ENCODE measurements around the gene PPP4R2.
A peak's percentile ranks its signal among the peaks of the same experiment; 100 is the strongest.

PPP4R2 gene

DNA sequence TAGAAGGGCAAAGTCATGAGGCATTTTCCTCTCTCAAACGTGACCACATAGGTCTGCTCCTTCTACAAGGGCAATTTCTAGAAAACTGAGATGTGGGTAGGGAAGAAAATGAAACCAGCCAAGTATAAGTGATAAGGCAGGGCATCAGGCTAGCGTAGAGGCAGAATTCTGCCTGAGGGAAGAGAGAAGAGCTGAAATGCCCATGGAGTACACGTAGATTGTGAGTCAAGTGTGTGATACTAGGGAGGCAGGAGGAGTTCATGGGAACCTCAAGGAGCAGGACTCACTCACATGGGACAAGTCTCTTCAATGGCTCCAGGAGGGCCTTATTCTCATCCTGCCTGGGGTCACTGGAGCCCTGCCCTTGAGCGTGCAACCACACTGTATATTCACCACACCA lies 34.9 kb upstream of the PPP4R2 start:
- H3K9me3 ChIP-seq (ENCODE audit: control insufficient read depth, low read length): no peaks in the 10 kb centered on the region
- H3K4me1 ChIP-seq (ENCODE audit: control insufficient read depth, insufficient read depth, low read length): peaks cover 35% of the 10 kb centered on the region
- no peaks in the 10 kb centered on the region for H3K36me3 ChIP-seq (ENCODE audit: control insufficient read depth, insufficient read depth, low read length, severe bottlenecking)
- DNase-seq (ENCODE audit: low read depth): no peak
- H3K4me3 ChIP-seq (ENCODE audit: low read length): no peak overlapping the region
- H3K27me3 ChIP-seq (replicated peaks; ENCODE audit: control insufficient read depth, insufficient read depth, low read length): no peaks in the 10 kb centered on the region
- H3K9ac ChIP-seq (ENCODE audit: low read length): no peak overlapping the region

DNA sequence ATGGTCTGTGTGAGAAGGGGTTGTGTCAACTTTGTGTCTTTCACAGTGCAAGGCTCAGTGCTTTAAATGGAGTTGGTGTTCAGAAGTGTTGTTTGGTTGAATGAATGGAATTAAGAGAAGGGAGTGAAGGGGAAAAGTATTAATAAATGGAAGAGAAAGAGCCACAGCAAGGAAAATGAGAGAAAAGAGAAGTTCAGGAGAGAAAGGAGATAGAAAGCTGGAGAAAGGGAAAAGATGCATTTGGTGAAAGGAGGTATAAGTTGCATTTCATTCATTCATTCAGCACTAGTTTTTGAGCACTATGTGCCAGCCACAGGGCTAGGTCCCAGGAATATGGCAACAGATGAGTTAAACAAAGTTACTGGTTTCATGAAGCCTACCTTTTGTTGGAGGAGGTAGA lies 34.3 kb upstream of the PPP4R2 start:
- Histone ChIP-seq H3K9me3 (ENCODE audit: control insufficient read depth, low read length) (no peaks in the 10 kb centered on the region), H3K36me3 (ENCODE audit: control insufficient read depth, insufficient read depth, low read length, severe bottlenecking) (no peaks in the 10 kb centered on the region), H3K27me3 (replicated peaks; ENCODE audit: control insufficient read depth, insufficient read depth, low read length) (no peaks in the 10 kb centered on the region), H3K4me1 (ENCODE audit: control insufficient read depth, insufficient read depth, low read length) (peaks cover 29% of the 10 kb centered on the region), H3K4me3 (ENCODE audit: low read length) (no peak overlapping the region), H3K9ac (ENCODE audit: low read length) (no peak overlapping the region)
- DNase-seq (ENCODE audit: low read depth): no peak

DNA sequence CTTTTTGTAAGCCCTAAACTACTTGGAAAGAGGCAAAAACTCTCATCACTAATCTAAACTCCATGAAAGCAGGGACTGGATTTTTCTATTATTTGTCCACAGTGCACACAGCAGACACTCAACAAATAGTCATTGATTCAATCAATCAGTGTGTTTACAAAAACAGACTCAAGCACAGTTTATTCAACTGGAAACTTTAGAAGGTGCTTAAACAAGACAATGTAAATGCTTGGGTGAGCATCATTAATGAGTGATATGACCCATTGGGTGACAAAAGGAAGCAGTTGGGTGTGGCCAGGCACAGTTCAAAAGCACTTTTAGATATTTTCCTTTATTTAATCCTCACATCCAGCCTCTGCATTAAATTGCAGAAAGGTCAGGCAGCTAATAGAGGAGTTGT lies 32.0 kb upstream of the PPP4R2 start:
- H3K9ac ChIP-seq (ENCODE audit: low read length): no peak overlapping the region
- no peaks in the 10 kb centered on the region for H3K36me3 ChIP-seq (ENCODE audit: control insufficient read depth, insufficient read depth, low read length, severe bottlenecking)
- no peak for DNase-seq (ENCODE audit: low read depth)
- no peaks in the 10 kb centered on the region for H3K9me3 ChIP-seq (ENCODE audit: control insufficient read depth, low read length)
- peaks cover 16% of the 10 kb centered on the region for H3K4me1 ChIP-seq (ENCODE audit: control insufficient read depth, insufficient read depth, low read length)
- no peaks in the 10 kb centered on the region for H3K27me3 ChIP-seq (replicated peaks; ENCODE audit: control insufficient read depth, insufficient read depth, low read length)
- H3K4me3 ChIP-seq (ENCODE audit: low read length): no peak overlapping the region

DNA sequence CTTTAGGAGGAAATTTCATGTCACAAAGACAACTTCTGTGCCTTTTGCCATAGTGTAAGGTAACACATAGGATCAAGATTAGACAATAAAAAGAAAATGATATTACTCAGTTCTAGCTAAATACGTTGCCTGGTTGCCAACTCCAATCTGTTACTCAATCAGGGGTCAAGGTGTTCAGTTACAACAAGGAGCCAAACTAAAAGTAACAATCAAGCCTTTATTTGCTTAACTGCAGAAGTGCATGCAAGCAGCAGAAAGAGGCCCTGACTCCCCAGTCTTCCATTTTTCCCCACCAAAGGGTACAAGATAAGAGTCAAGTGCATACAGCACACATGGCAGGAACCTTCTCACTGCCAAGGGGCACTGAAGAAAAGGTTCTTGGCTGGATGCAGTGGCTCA lies 28.3 kb upstream of the PPP4R2 start:
- H3K9me3 ChIP-seq (ENCODE audit: control insufficient read depth, low read length): no peaks in the 10 kb centered on the region
- DNase-seq (ENCODE audit: low read depth): no peak
- H3K36me3 ChIP-seq (ENCODE audit: control insufficient read depth, insufficient read depth, low read length, severe bottlenecking): no peaks in the 10 kb centered on the region
- no peaks in the 10 kb centered on the region for H3K4me1 ChIP-seq (ENCODE audit: control insufficient read depth, insufficient read depth, low read length)
- H3K9ac ChIP-seq (ENCODE audit: low read length): no peak overlapping the region
- H3K27me3 ChIP-seq (replicated peaks; ENCODE audit: control insufficient read depth, insufficient read depth, low read length): no peaks in the 10 kb centered on the region
- H3K4me3 ChIP-seq (ENCODE audit: low read length): no peak overlapping the region

DNA sequence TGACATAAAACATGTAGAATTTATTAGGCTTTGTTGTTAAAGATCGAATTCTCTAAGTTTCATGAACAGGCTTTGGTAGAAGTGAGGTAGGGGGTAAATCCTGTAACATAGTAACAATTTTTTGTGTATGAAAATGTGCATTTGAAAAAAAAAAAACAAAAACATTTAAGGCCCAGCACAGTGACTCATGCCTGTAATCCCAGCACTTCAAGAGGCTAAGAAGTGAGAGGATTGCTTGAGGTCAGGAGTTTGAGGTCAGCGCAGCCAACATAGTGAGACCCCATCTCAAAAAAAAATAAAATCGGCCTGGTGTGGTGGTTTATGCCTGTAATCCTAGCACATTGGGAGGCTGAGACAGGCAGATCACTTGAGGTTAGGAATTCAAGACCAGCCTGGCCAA lies 26.8 kb upstream of the PPP4R2 start:
- H3K9me3 ChIP-seq (ENCODE audit: control insufficient read depth, low read length): no peaks in the 10 kb centered on the region
- H3K36me3 ChIP-seq (ENCODE audit: control insufficient read depth, insufficient read depth, low read length, severe bottlenecking): no peaks in the 10 kb centered on the region
- no peak overlapping the region for H3K4me3 ChIP-seq (ENCODE audit: low read length)
- DNase-seq (ENCODE audit: low read depth): peak; percentile 28
- H3K4me1 ChIP-seq (ENCODE audit: control insufficient read depth, insufficient read depth, low read length): no peaks in the 10 kb centered on the region
- H3K9ac ChIP-seq (ENCODE audit: low read length): no peak overlapping the region
- H3K27me3 ChIP-seq (replicated peaks; ENCODE audit: control insufficient read depth, insufficient read depth, low read length): no peaks in the 10 kb centered on the region

DNA sequence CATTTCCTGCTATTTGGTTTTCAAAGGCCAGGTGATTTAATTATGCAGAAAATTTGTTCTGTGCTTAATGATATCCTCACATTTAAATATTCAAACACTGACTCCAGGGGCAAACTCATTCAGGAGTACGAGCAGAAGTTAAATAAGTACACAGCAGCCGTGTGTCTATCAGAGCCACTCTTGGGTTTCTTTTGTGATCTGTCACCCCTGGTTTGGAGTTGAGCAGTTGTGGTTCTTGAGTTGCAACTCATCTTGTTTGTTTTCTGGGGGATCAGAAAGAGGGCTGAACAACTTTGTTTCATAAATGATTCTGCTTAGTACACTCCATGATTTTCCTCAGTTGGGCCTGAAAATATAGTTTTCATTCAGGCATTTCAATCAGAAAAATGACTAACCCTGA lies 25.7 kb upstream of the PPP4R2 start:
- Histone ChIP-seq H3K27me3 (replicated peaks; ENCODE audit: control insufficient read depth, insufficient read depth, low read length) (no peaks in the 10 kb centered on the region), H3K36me3 (ENCODE audit: control insufficient read depth, insufficient read depth, low read length, severe bottlenecking) (no peaks in the 10 kb centered on the region), H3K9me3 (ENCODE audit: control insufficient read depth, low read length) (no peaks in the 10 kb centered on the region), H3K9ac (ENCODE audit: low read length) (no peak overlapping the region), H3K4me1 (ENCODE audit: control insufficient read depth, insufficient read depth, low read length) (peaks cover under 1% of the 10 kb centered on the region), H3K4me3 (ENCODE audit: low read length) (no peak overlapping the region)
- no peak for DNase-seq (ENCODE audit: low read depth)

DNA sequence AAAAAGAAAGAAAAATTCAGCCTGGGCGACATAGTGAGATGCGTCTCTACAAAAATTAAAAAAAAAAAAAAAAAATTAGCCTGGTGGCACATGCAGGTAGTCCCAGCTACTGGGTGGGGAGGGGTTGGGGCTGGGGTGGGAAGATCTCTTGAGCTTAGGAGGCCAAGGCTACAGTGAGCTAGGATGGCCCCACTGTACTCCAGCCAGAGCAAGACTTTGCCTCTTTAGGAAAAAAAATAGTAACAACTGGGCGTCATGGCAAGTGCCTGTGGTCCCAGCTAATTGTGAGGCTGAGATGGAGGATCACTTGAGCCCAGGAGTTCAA lies 23.9 kb upstream of the PPP4R2 start:
- no peak for DNase-seq (ENCODE audit: low read depth)
- Histone ChIP-seq H3K4me1 (ENCODE audit: control insufficient read depth, insufficient read depth, low read length) (peaks cover 12% of the 10 kb centered on the region), H3K9me3 (ENCODE audit: control insufficient read depth, low read length) (no peaks in the 10 kb centered on the region), H3K36me3 (ENCODE audit: control insufficient read depth, insufficient read depth, low read length, severe bottlenecking) (no peaks in the 10 kb centered on the region), H3K4me3 (ENCODE audit: low read length) (no peak overlapping the region), H3K27me3 (replicated peaks; ENCODE audit: control insufficient read depth, insufficient read depth, low read length) (no peaks in the 10 kb centered on the region), H3K9ac (ENCODE audit: low read length) (no peak overlapping the region)

DNA sequence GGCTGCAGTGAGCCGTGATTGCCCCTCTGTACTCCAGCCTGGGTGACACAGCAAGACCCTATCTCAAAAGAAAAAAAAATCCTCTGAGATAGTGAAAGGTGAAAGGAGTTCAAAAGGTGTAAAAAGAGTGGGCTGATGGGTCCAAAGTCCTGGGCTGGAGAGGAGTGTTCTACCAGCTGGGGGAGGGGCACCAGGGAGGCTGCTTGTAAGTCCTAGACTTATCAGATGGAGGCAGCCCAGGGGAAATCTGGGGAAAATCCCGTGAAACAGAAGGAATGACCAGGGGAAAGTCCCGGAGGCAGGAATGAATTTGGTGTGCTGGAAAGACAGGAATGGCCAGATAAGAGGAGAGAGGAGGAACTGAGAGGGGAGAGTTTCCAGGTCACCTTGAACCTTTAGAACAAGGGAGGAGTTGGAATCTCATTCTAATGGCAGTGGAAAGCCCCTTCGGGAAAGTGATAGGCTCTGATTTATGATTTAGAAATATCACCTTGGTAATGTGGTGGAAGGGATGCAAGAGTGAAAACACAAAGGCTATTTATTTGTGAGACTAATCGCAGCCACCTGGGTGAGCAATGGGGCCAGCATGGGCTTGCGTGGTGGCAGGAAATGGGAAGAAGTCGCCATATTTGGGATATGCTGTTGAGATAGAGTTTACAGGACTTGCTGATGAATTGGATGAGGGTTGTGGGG lies 23.4 kb upstream of the PPP4R2 start:
- DNase-seq (ENCODE audit: low read depth): no peak
- Histone ChIP-seq H3K36me3 (ENCODE audit: control insufficient read depth, insufficient read depth, low read length, severe bottlenecking) (no peaks in the 10 kb centered on the region), H3K9ac (ENCODE audit: low read length) (no peak overlapping the region), H3K27me3 (replicated peaks; ENCODE audit: control insufficient read depth, insufficient read depth, low read length) (no peaks in the 10 kb centered on the region), H3K4me3 (ENCODE audit: low read length) (no peak overlapping the region), H3K9me3 (ENCODE audit: control insufficient read depth, low read length) (no peaks in the 10 kb centered on the region), H3K4me1 (ENCODE audit: control insufficient read depth, insufficient read depth, low read length) (peaks cover 12% of the 10 kb centered on the region)

DNA sequence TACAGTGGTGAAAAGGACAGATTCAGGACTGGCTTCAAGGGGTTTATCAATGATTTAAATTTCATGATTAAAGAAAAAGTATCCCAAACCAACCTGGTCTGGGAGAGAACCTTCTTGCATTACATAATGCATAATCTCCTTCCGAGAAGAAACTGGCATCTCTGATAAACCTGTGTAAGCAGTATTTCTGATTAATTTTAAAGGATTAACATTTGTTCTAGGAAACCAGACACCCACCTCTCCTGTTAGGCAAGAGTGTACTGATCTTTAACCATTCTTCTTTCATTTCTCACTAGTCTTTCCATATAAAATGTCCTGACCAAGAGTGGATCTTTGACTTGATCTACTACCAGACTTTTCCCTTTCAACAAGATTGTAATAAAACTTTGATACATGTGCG lies 22.8 kb upstream of the PPP4R2 start:
- no peak for DNase-seq (ENCODE audit: low read depth)
- Histone ChIP-seq H3K9me3 (ENCODE audit: control insufficient read depth, low read length) (no peaks in the 10 kb centered on the region), H3K4me1 (ENCODE audit: control insufficient read depth, insufficient read depth, low read length) (peaks cover 12% of the 10 kb centered on the region), H3K36me3 (ENCODE audit: control insufficient read depth, insufficient read depth, low read length, severe bottlenecking) (no peaks in the 10 kb centered on the region), H3K27me3 (replicated peaks; ENCODE audit: control insufficient read depth, insufficient read depth, low read length) (no peaks in the 10 kb centered on the region), H3K4me3 (ENCODE audit: low read length) (no peak overlapping the region), H3K9ac (ENCODE audit: low read length) (no peak overlapping the region)

DNA sequence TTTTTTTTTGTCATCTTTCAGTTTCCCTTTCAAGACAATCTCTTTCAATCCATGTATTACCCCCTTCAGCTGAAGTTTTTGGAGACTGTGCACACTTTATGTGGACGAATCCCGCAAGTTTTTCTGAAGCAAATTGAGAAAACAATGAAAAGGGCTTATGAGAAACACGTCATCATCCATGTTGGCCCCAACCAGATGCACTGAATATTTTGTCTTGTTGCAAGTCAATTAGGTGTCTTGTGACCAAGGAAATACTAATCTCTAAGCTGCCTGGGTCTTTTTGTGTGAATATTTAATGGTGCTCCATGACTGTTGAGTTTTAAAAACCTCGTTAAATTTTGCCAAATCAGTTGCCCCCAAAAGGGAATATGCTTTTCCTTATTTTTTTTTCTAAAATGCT lies 21.7 kb upstream of the PPP4R2 start:
- Histone ChIP-seq H3K9me3 (ENCODE audit: control insufficient read depth, low read length) (no peaks in the 10 kb centered on the region), H3K27me3 (replicated peaks; ENCODE audit: control insufficient read depth, insufficient read depth, low read length) (no peaks in the 10 kb centered on the region), H3K9ac (ENCODE audit: low read length) (no peak overlapping the region), H3K4me3 (ENCODE audit: low read length) (no peak overlapping the region), H3K36me3 (ENCODE audit: control insufficient read depth, insufficient read depth, low read length, severe bottlenecking) (no peaks in the 10 kb centered on the region), H3K4me1 (ENCODE audit: control insufficient read depth, insufficient read depth, low read length) (peaks cover 12% of the 10 kb centered on the region)
- DNase-seq (ENCODE audit: low read depth): no peak

DNA sequence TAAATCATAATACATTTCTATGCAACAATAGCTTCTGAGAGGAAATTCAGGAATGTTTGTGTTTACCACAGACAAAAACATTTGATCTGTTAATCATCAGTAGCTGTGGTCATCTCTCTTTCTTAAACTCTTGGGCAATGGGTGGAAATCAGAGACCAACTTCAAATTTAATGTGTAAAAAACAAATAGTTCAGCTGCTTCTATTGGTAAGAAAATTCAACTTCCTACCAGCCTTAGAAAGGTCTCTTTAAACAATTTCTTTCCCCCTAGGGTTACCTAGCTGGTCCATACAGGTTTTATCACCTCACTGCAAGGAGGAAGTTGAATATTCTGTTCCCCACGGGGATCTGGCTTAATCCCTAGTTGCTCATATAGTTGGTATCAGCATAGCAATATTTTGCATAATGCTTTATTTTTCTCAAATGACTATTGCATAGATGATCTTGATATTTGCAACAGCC lies 20.3 kb upstream of the PPP4R2 start:
- DNase-seq (ENCODE audit: low read depth): peak; percentile 67
- Histone ChIP-seq H3K9ac (ENCODE audit: low read length) (no peak overlapping the region), H3K9me3 (ENCODE audit: control insufficient read depth, low read length) (no peaks in the 10 kb centered on the region), H3K4me1 (ENCODE audit: control insufficient read depth, insufficient read depth, low read length) (peaks cover 12% of the 10 kb centered on the region), H3K36me3 (ENCODE audit: control insufficient read depth, insufficient read depth, low read length, severe bottlenecking) (no peaks in the 10 kb centered on the region), H3K4me3 (ENCODE audit: low read length) (no peak overlapping the region), H3K27me3 (replicated peaks; ENCODE audit: control insufficient read depth, insufficient read depth, low read length) (no peaks in the 10 kb centered on the region)

All from adipocyte (in vitro differentiated cells).